Panc1 (cell line): Measurements from ENCODE around the gene IQGAP1. TPM values are rescaled to one million over a fixed set of nuclear protein-coding genes. Genes with fewer than 3 reads are reported as not detected.

Experiments
- ATAC-seq: fragments of 200-7000 bp; cut with Tn5 transposase; 2 replicates; pipeline ENCODE4 v1.9.1; 2020; ENCODE audit warnings: mild to moderate bottlenecking, moderate library complexity
- BruUV-seq: library from RNA; stranded (reverse); fragments of 400-500 nt; replicated peaks from 2 replicates; lab custom pipeline; 2021; lab: Mats Ljungman, UMichigan
- CTCF ChIA-PET: fragments of 300-600 bp; sonication (Branson Sonifier 250); formaldehyde crosslinking; loops from one replicate; lab custom pipeline; 2022; ENCODE audit warnings: antibody characterized with exemption; lab: Charles Lee
- POLR2A ChIA-PET: fragments of 300-600 bp; sonication (Branson Sonifier 250); formaldehyde crosslinking; loops from one replicate; lab custom pipeline; 2022; ENCODE audit warnings: antibody characterized with exemption; lab: Charles Lee
- DNase-seq: peaks from one replicate; pipeline ENCODE4 v3.0.0-alpha.2; 2010; ENCODE audit warnings: low read depth, low spot score
- H3K27ac ChIP-seq: 2 replicates; pipeline ENCODE4 v1.5.1; 2011; ENCODE audit warnings: mild to moderate bottlenecking, low read length, inconsistent platforms
- H3K27me3 ChIP-seq: fragments of 200-500 bp; sonication (Bioruptor generic); 2 replicates; pipeline ENCODE4 v1.6.0; 2014; ENCODE audit warnings: low read length, inconsistent platforms; ENCODE audit not compliant: control insufficient read depth, insufficient read depth
- H3K36me3 ChIP-seq: fragments of 200-500 bp; sonication (Bioruptor generic); 2 replicates; pipeline ENCODE4 v1.5.1; 2014; ENCODE audit warnings: inconsistent platforms, mild to moderate bottlenecking, low read length, moderate library complexity; ENCODE audit not compliant: control insufficient read depth, insufficient read depth
- H3K4me1 ChIP-seq: 2 replicates; pipeline ENCODE4 v1.5.1; 2011; ENCODE audit warnings: inconsistent platforms, mild to moderate bottlenecking, low read length, moderate library complexity; ENCODE audit not compliant: control insufficient read depth, insufficient read depth
- H3K4me3 ChIP-seq, 2 experiments: 2 replicates each; pipeline ENCODE4 v1.5.1; 2011 to 2012; ENCODE audit warnings: low read depth in 2 of 2, low read length in 2 of 2, mild to moderate bottlenecking in 2 of 2, inconsistent platforms in 1 of 2, moderate library complexity in 1 of 2
- H3K9me3 ChIP-seq: fragments of 200-500 bp; sonication (Bioruptor generic); 2 replicates; pipeline ENCODE4 v1.5.1; 2014; ENCODE audit warnings: low read depth, mild to moderate bottlenecking, inconsistent platforms, low read length, moderate library complexity; ENCODE audit not compliant: control insufficient read depth, insufficient read depth
- POLR2AphosphoS5 ChIP-seq: IDR thresholded peaks from 2 replicates; pipeline ENCODE4 v1.6.1; 2012; ENCODE audit warnings: mild to moderate bottlenecking, low read depth, low read length, moderate library complexity
- REST ChIP-seq, 2 experiments: IDR thresholded peaks; 2 replicates each; pipeline ENCODE4 v1.6.1; 2011 to 2012; ENCODE audit warnings: low read depth in 2 of 2, control low read depth in 1 of 2, low read length in 1 of 2, mild to moderate bottlenecking in 1 of 2, moderate library complexity in 1 of 2; ENCODE audit not compliant: insufficient read depth in 1 of 2
- SIN3A ChIP-seq: IDR thresholded peaks from 2 replicates; pipeline ENCODE4 v1.6.1; 2012; ENCODE audit warnings: low read depth, mild to moderate bottlenecking, low read length, moderate library complexity, borderline replicate concordance; ENCODE audit not compliant: insufficient read depth
- TCF7L2 ChIP-seq: IDR thresholded peaks from 2 replicates; pipeline ENCODE4 v1.6.1; 2011; ENCODE audit warnings: mild to moderate bottlenecking, low read depth, low read length, inconsistent platforms
- in situ Hi-C: cut with HindIII; loops from 2 replicates; pipeline ENCODE4 v1.10.0; 2016; ENCODE audit warnings: low sequenced_read_pairs, low pct_unique_long_range_greater_than_20kb
- intact Hi-C: fragments of 100-400 bp; cut with micrococcal nuclease; formaldehyde crosslinking; loops from one replicate; pipeline ENCODE4 v1.10.0; 2022; ENCODE audit not compliant: unreplicated experiment
- total RNA-seq: library from RNA; stranded (reverse); gene quantifications from one replicate; pipeline ENCODE4 v1.2.1, GENCODE V29; 2021; ENCODE audit not compliant: unreplicated experiment
- TF ChIP-seq, protein P1 (sequence below): fragments of 450-650 bp; IDR thresholded peaks from 2 replicates; pipeline ENCODE4 v1.5.1; 2017; ENCODE audit warnings: mild to moderate bottlenecking

IQGAP1 gene
- total RNA-seq, 1 experiment from 2014 or later: 228 TPM

- in situ Hi-C loops (no loop called here), intact Hi-C loops (no loop called here)
- ATAC-seq (no peak), DNase-seq (no peak)
- no peak overlapping the region for H3K27ac ChIP-seq
- no peaks in the 10 kb centered on the region for H3K9me3 ChIP-seq
- no TSS peak for BruUV-seq
- H3K4me3 ChIP-seq: no peak overlapping the region
- no peaks in the 10 kb centered on the region for H3K27me3 ChIP-seq
- H3K4me1 ChIP-seq: no peaks in the 10 kb centered on the region
- POLR2A ChIA-PET: interaction anchor here (0.5 kb wide), 1 partner anchor 18 kb away, joined by 4 read pairs; no protein-coding TSS in a partner anchor
- no peak for TF ChIP-seq POLR2AphosphoS5
- no peak for TF ChIP-seq TCF7L2
- no peak for TF ChIP-seq REST (IDR thresholded peaks at IDR 0.05; ENCODE audit: insufficient read depth in 1 of 2, low read depth in 2 of 2, low read length in 1 of 2)
- no peak for TF ChIP-seq SIN3A
- TF ChIP-seq, protein P1, sequence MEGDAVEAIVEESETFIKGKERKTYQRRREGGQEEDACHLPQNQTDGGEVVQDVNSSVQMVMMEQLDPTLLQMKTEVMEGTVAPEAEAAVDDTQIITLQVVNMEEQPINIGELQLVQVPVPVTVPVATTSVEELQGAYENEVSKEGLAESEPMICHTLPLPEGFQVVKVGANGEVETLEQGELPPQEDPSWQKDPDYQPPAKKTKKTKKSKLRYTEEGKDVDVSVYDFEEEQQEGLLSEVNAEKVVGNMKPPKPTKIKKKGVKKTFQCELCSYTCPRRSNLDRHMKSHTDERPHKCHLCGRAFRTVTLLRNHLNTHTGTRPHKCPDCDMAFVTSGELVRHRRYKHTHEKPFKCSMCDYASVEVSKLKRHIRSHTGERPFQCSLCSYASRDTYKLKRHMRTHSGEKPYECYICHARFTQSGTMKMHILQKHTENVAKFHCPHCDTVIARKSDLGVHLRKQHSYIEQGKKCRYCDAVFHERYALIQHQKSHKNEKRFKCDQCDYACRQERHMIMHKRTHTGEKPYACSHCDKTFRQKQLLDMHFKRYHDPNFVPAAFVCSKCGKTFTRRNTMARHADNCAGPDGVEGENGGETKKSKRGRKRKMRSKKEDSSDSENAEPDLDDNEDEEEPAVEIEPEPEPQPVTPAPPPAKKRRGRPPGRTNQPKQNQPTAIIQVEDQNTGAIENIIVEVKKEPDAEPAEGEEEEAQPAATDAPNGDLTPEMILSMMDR: no peak
- CTCF ChIA-PET: no interaction called here
- peaks cover 53% of the 10 kb centered on the region for H3K36me3 ChIP-seq
Measured at GRCh38 chr15:90487186-90487585, 99.1 kb downstream of the IQGAP1 start.

DNA sequence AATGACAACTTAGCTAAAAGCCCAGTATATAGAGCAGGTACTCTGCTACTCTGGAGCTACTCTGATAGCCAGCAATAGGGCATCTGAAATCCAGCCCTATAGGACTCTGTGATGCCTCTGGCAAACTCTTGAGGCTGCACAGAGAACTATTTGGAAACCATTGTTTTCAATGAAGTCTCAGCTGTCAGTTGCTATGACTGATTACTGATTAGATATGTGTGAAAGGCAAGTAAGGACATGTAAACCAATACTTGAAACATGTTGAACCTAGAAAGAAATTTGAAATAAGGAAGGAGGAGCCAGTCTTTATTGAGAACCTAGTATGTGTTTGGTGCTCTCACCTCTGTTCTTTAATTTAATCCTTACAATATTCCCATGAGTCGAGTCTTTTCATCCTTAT lies 101.5 kb downstream of the IQGAP1 start:
- H3K27ac ChIP-seq: no peak overlapping the region
- ATAC-seq: no peak
- H3K4me1 ChIP-seq: no peaks in the 10 kb centered on the region
- intact Hi-C loops (no loop called here), in situ Hi-C loops (no loop called here)
- CTCF ChIA-PET: no interaction called here
- peaks cover 52% of the 10 kb centered on the region for H3K36me3 ChIP-seq
- TF ChIP-seq TCF7L2 (no peak), SIN3A (no peak), POLR2AphosphoS5 (no peak), REST (IDR thresholded peaks at IDR 0.05; ENCODE audit: insufficient read depth in 1 of 2, low read depth in 2 of 2, low read length in 1 of 2) (no peak)
- TF ChIP-seq, protein P1: no peak
- DNase-seq: no peak
- no peaks in the 10 kb centered on the region for H3K9me3 ChIP-seq
- BruUV-seq: no TSS peak
- H3K27me3 ChIP-seq: no peaks in the 10 kb centered on the region
- POLR2A ChIA-PET: no interaction called here
- H3K4me3 ChIP-seq: no peak overlapping the region
